Measurements from ENCODE around the gene TKT.

The TKT gene

DNA sequence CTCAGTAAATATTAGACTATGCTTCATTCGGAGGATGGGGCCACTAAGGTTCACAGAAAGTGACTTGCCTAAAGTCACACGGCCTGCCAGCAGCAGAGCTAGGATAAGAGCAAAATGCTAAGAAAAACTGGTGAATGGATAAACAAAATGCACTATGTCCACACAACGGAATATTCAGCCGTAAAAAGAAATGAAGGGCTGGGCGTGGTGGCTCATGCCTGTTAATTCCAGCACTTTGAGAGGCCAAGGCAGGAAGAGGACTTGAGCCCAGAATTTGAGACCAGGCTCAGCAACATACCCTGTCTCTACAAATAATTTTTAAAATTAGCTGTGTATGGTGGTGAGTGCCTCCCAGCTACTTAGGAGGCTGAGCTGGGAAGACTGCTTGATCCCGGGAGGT is 7.7 kb downstream of the TKT start:
- H3K4me3 ChIP-seq (ENCODE audit: low read depth, low read length): no peak overlapping the region
- TF ChIP-seq, protein P1, sequence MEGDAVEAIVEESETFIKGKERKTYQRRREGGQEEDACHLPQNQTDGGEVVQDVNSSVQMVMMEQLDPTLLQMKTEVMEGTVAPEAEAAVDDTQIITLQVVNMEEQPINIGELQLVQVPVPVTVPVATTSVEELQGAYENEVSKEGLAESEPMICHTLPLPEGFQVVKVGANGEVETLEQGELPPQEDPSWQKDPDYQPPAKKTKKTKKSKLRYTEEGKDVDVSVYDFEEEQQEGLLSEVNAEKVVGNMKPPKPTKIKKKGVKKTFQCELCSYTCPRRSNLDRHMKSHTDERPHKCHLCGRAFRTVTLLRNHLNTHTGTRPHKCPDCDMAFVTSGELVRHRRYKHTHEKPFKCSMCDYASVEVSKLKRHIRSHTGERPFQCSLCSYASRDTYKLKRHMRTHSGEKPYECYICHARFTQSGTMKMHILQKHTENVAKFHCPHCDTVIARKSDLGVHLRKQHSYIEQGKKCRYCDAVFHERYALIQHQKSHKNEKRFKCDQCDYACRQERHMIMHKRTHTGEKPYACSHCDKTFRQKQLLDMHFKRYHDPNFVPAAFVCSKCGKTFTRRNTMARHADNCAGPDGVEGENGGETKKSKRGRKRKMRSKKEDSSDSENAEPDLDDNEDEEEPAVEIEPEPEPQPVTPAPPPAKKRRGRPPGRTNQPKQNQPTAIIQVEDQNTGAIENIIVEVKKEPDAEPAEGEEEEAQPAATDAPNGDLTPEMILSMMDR (conservative IDR thresholded peaks at IDR 0.05; ENCODE audit: low read depth, low read length): no peak
- DNase-seq (ENCODE audit: low read depth): no peak

DNA sequence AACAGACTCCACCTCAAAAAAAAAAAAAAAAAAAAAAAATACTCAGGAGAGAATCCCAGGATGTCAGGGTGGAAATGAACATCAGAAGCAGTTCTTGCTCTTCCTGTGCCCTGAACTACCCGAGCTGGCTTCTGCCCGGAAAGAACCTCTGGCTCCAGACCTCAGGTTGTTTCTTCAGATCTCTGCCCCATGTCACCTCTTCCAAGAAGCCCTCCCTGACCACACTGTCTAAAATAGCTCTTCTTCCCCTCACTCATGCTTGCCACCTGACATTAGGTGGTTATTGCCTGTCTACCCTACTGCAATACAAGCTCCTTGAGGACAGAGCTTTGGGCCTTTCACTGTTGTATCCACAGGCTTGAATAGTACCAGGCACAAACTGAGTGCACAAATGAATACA is 8.2 kb downstream of the TKT start:
- H3K4me3 ChIP-seq (ENCODE audit: low read depth, low read length): no peak overlapping the region
- TF ChIP-seq, protein P1 (conservative IDR thresholded peaks at IDR 0.05; ENCODE audit: low read depth, low read length): no peak
- DNase-seq (ENCODE audit: low read depth): no peak

DNA sequence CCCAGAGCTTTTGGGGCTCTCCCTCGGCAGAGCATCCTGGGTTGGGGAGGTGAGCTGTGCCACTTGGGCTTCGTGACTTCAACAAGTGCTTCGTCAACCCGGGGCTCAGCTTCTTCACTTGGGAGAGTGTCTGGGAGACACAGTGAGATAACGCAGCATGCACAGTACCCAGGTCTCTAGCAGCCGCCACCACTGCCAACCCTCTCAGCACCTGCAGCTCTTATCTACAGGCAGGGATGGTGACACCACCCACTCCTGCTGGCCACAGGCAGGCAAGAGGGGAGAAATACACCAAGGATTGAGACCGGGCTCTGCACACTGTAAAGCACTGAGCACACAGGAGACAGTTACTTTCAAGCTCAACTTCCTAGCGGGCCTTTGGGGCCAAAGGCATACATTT is 11.6 kb downstream of the TKT start:
- no peak for DNase-seq (ENCODE audit: low read depth)
- H3K4me3 ChIP-seq (ENCODE audit: low read depth, low read length): no peak overlapping the region
- TF ChIP-seq, protein P1 (conservative IDR thresholded peaks at IDR 0.05; ENCODE audit: low read depth, low read length): no peak

DNA sequence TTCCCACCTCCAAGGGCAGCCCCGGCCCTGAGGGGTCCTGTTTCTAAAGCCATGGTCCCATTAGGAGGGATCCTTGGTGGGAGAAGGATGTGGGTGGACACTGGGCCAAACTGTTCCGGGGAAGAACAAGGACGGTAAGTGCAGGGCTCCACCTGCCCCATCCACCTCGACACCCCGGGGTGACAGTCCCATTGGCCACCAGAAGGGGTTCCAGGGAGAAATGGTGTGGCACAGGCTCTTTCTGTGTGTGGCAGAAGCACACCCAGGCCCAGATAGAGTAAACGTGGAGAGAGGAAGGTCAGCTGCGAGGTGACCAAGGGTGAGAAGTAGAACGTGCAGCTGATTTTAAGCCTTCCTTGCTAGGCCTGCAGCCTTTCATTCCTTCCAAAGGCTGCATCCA is 12.0 kb downstream of the TKT start:
- TF ChIP-seq, protein P1 (conservative IDR thresholded peaks at IDR 0.05; ENCODE audit: low read depth, low read length): no peak
- no peak for DNase-seq (ENCODE audit: low read depth)
- H3K4me3 ChIP-seq (ENCODE audit: low read depth, low read length): no peak overlapping the region

DNA sequence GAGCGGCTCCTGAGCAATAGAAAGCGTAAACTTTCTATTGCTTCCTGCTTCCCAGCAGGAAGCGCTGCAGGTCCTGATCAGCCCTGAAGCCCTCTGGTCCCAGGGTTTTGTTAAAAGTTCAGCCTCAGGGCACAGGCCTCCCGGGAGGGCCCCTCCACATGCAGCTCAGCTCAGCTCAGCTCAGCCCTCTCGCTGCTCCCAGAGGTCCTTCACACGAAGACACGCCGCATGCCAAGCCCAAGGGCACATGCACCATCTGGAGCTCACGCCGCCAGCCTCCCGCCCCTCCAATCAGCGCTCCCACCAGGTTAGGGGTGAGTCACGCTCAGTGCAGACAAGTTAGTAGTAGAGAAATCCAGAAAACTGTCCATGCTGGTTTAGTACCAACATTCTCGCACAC is 12.7 kb downstream of the TKT start:
- peak; percentile 88 for DNase-seq (ENCODE audit: low read depth)
- TF ChIP-seq, protein P1 (conservative IDR thresholded peaks at IDR 0.05; ENCODE audit: low read depth, low read length): peak; percentile 16
- H3K4me3 ChIP-seq (ENCODE audit: low read depth, low read length): no peak overlapping the region

DNA sequence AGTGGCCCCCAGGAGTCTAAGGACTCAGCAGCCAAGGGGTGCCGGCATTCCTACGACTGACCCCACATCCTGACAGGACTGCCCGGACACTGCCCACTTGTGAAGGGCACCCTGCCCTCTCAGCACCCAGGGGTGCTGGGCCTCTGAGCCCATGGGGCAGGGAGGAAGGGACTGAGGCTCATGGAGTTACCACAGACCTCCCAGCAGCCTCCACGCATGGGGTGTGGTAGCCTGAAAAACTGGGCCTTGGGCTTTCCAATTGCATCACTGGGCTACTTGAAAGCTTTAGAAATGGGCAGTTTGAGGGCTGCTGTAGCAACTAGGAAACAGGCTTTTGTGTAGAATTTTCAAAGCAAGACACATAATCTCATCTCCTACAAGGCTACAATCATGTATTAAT is 13.2 kb downstream of the TKT start:
- H3K4me3 ChIP-seq (ENCODE audit: low read depth, low read length): no peak overlapping the region
- DNase-seq (ENCODE audit: low read depth): peak; percentile 61
- TF ChIP-seq, protein P1 (conservative IDR thresholded peaks at IDR 0.05; ENCODE audit: low read depth, low read length): no peak

DNA sequence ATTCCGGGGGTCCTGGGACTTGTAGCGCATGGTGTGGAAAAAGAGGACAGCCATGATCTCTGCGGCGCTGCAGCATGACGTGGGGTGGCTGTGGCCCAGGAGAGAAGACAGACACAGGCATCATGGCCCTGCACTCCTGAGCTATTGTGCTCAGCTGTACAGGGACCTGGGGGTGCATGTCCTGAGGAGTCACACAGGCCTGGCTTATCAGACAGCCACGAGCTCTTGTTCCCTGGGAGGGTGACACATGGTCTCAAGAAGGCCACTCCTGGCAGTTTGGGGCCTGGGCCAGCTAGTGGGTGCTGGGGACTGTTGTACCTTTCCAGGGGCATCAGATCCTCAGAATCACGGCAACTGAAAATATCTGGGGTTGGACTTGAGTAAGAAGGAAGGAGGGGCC is 13.7 kb downstream of the TKT start:
- TF ChIP-seq, protein P1 (conservative IDR thresholded peaks at IDR 0.05; ENCODE audit: low read depth, low read length): no peak
- DNase-seq (ENCODE audit: low read depth): no peak
- H3K4me3 ChIP-seq (ENCODE audit: low read depth, low read length): no peak overlapping the region

Data from choroid plexus epithelial cell (primary cell).